Activated gamma-delta T cell treated with anti-CD3 and anti-CD28 coated beads, Interleukin-2, amount 50 U/mL, for 16 hours (primary cell): ENCODE measurements around the gene C3orf20.

ENCODE experiments used
- DNase-seq: peaks from one replicate; pipeline ENCODE4 v3.0.0-alpha.2; 2020; ENCODE audit warnings: low read depth

C3orf20 gene

GRCh38 chr3:14816359-14816758 lies 141.4 kb downstream of the C3orf20 start:
- no peak for DNase-seq

GRCh38 chr3:14818804-14819500 lies 144.0 kb downstream of the C3orf20 start, which contains the start of gene FGD5:
Gene FGD5 (plus strand): TSS chr3:14818962. CDS start chr3:14819072, 110 bp downstream.
- DNase-seq, result no peak

- no peak for DNase-seq
Measured at GRCh38 chr3:14819671-14820070, 144.7 kb downstream of the C3orf20 start.

GRCh38 chr3:14820156-14820555 lies 145.2 kb downstream of the C3orf20 start:
- no peak for DNase-seq

DNA sequence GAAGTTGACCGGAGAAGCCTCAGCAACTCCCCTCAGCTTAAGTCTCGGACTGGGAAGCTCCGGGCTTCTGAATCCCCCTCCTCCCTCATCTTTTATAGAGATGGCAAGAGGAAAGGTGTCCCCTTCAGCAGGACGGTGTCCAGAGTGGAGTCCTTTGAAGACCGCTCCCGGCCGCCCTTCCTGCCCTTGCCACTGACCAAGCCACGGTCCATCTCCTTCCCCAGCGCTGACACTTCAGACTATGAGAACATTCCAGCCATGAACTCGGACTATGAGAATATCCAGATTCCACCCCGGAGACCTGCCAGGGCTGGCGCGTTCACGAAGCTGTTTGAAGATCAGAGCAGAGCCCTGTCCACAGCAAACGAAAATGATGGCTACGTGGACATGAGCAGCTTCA lies 146.2 kb downstream of the C3orf20 start:
- DNase-seq, result no peak

DNA sequence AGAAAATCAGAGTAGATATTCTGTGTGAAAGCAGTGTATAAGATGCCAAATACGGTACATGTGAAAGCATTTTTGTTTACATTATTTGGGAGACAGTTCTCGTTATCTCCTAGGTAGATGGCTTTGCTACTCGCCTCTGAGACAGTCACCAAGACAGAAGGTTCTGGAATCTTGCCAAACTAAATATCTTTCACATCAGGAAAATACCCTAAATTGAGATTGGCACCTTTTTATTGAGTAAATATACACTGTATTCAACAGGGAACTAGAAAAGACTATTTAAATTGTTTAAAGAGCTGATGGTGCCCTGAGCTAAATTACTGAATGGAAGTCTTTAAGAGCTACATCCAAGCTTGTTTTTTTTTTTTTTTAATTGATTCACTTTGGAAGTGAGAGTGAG lies 147.2 kb downstream of the C3orf20 start:
- DNase-seq, result no peak
